Panc1 (cell line): Measurements from ENCODE around the gene MTHFD1L.

Source experiments
- CTCF ChIP-seq: fragments of 450-650 bp; IDR thresholded peaks from 2 replicates; pipeline ENCODE4 v1.5.1; 2017; ENCODE audit warnings: mild to moderate bottlenecking
- TCF7L2 ChIP-seq: IDR thresholded peaks from 2 replicates; pipeline ENCODE4 v1.6.1; 2011; ENCODE audit warnings: mild to moderate bottlenecking, low read depth, low read length, inconsistent platforms

GRCh38 chr6:150895928-150896632 lies 30.6 kb downstream of the MTHFD1L start:
- no peak for TF ChIP-seq TCF7L2
- TF ChIP-seq CTCF, result no peak
